AG04449 (cell line): ENCODE results near the gene ZCCHC10.

Source experiments
- CTCF ChIA-PET: fragments of 350-600 bp; formaldehyde crosslinking; extraction: SDS; loops from one replicate; lab custom pipeline; 2021; ENCODE audit warnings: antibody characterized with exemption; lab: Yijun Ruan, JAX
- POLR2A ChIA-PET: fragments of 400-600, 350-600 bp; formaldehyde crosslinking; extraction: SDS; loops from one replicate; lab custom pipeline; 2020; ENCODE audit warnings: antibody characterized with exemption, inconsistent platforms; lab: Yijun Ruan, JAX
- DNase-seq: peaks from one replicate; pipeline ENCODE4 v3.0.0-alpha.2; 2010; ENCODE audit warnings: low read depth, low spot score
- H3K4me3 ChIP-seq: 2 replicates; pipeline ENCODE4 v1.5.1; 2011; ENCODE audit warnings: low read depth, mild to moderate bottlenecking, control low read depth, low read length
- CTCF ChIP-seq: IDR thresholded peaks from one replicate; pipeline ENCODE4 v1.5.1; 2011; ENCODE audit warnings: mild to moderate bottlenecking, moderate library complexity, low read length, control low read depth, inconsistent platforms; ENCODE audit not compliant: insufficient read depth; ENCODE audit errors: missing control alignments

The ZCCHC10 gene

GRCh38 chr5:132953710-132954109 lies 72.6 kb downstream of the ZCCHC10 start:
- ChIA-PET POLR2A (no interaction called here), CTCF (interaction anchor here (1.9 kb wide), 1 partner anchor 10 kb away, joined by 5 read pairs; no protein-coding TSS in a partner anchor)
- no peak for TF ChIP-seq CTCF
- DNase-seq = no peak
- H3K4me3 ChIP-seq = no peak overlapping the region

GRCh38 chr5:132952829-132953228 lies 73.5 kb downstream of the ZCCHC10 start:
- H3K4me3 ChIP-seq = no peak overlapping the region
- TF ChIP-seq CTCF = no peak
- DNase-seq = no peak
- POLR2A ChIA-PET = interaction anchor here (0.7 kb wide), 1 partner anchor 86 kb away, joined by 3 read pairs; no protein-coding TSS in a partner anchor
- CTCF ChIA-PET = interaction anchor here (1.9 kb wide), 1 partner anchor 9 kb away, joined by 5 read pairs; no protein-coding TSS in a partner anchor

GRCh38 chr5:132951897-132952296 lies 74.5 kb downstream of the ZCCHC10 start:
- CTCF ChIA-PET = no interaction called here
- no peak overlapping the region for H3K4me3 ChIP-seq
- TF ChIP-seq CTCF = no peak
- POLR2A ChIA-PET = no interaction called here
- no peak for DNase-seq

- POLR2A ChIA-PET = no interaction called here
These were observed 77.2 kb downstream of the ZCCHC10 start for GRCh38 chr5:132949136-132949535.

GRCh38 chr5:132947671-132948070 lies 78.7 kb downstream of the ZCCHC10 start:
- no peak overlapping the region for H3K4me3 ChIP-seq
- POLR2A ChIA-PET = no interaction called here
- CTCF ChIA-PET = no interaction called here
- DNase-seq = peak; percentile 12
- TF ChIP-seq CTCF = no peak

More at GRCh38 chr5:132949136-132949535, 77.2 kb downstream of the ZCCHC10 start:
- no peak for DNase-seq
- H3K4me3 ChIP-seq = no peak overlapping the region
- CTCF ChIA-PET = no interaction called here
- TF ChIP-seq CTCF = no peak
